ENCODE results near the gene RAD23B.
"Not testable (repeated sequence)": the region's sequence is repeated elsewhere in the genome, so short reads cannot be mapped to it uniquely, and the experiment has no call there.

The RAD23B gene

DNA sequence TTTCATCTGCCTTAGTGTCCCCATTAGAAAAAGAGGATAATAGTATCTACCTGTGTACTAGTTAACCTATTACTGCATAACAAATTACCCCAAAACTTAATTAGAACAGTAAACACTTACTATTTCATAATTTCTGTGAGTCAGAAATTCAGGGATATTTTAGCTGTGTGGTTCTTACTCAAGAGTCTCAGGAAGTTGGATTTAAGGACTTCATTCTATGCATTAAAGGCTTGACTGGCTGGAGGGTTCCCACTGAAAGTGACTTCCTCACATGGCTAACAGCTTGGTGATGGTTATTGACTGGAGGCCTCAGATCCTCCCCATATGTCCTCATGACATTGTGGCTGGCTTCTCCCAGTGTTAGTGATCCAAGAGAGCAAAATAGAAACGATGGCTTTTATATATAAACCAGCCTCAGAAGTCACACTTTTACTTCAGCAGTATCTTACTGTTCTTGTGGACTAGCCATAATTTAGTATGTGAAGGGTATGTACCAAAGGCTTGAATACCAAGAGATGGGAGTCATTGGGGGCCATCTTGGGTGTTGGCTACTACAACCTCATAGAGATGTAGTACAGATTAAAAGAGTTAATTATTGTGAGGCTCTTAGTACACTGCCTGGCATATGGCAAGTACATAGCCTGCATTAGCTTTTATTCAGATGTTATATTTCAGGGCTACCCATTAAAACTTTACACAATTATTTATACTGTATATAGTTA lies 9.9 kb downstream of the RAD23B start:
- no peak for DNase-seq (ENCODE audit: low read depth)
- TF ChIP-seq, protein P1, sequence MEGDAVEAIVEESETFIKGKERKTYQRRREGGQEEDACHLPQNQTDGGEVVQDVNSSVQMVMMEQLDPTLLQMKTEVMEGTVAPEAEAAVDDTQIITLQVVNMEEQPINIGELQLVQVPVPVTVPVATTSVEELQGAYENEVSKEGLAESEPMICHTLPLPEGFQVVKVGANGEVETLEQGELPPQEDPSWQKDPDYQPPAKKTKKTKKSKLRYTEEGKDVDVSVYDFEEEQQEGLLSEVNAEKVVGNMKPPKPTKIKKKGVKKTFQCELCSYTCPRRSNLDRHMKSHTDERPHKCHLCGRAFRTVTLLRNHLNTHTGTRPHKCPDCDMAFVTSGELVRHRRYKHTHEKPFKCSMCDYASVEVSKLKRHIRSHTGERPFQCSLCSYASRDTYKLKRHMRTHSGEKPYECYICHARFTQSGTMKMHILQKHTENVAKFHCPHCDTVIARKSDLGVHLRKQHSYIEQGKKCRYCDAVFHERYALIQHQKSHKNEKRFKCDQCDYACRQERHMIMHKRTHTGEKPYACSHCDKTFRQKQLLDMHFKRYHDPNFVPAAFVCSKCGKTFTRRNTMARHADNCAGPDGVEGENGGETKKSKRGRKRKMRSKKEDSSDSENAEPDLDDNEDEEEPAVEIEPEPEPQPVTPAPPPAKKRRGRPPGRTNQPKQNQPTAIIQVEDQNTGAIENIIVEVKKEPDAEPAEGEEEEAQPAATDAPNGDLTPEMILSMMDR (conservative IDR thresholded peaks at IDR 0.05; ENCODE audit: low read length) = no peak
- no peak overlapping the region for H3K4me3 ChIP-seq (ENCODE audit: low read length)

DNA sequence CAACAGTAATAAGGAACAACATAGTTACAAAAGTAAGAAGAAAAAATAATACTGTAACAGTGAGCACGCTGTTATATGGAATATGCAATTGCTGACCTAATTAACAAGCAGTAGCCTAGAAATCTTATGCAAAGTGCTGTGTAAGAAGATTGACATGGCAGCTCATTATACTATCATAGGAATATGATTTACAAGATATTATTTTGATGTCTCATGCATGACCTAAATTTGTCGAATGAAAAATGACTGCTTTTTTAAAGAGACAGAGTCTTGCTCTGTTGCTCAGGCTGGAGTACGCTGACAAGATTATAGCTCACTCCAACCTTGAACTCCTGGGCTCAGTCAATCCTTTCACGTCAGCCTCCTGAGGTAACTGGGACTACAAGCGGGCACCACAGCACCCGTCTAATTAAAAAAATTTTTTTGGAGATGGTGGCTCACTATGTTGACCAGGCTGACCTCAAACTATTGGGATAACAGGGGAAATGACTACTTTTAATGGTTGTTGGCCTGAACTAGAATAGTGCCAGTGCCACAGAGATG lies 10.5 kb downstream of the RAD23B start:
- TF ChIP-seq, protein P1 (conservative IDR thresholded peaks at IDR 0.05; ENCODE audit: low read length) = no peak
- H3K4me3 ChIP-seq (ENCODE audit: low read length) = no peak overlapping the region
- no peak for DNase-seq (ENCODE audit: low read depth)

DNA sequence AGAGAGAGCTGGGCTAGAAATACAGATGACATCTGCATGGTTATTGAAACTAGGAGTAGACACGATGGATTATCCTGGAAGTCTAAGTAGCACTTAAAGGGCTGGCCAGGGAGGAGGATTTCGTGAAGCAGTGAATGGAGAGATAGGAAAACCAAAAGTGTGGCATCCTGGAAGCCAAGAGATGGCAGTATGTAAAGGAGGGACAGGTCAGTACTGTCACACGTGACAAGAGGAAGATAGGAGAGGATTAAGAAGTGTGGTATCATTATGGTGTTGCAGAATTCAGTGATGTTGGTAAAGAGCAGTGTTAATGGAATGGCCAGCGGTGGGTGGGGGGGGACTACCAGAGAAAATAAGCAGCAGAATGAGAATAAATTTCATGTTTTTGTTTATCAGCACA lies 11.7 kb downstream of the RAD23B start:
- TF ChIP-seq, protein P1 (conservative IDR thresholded peaks at IDR 0.05; ENCODE audit: low read length) = no peak
- no peak overlapping the region for H3K4me3 ChIP-seq (ENCODE audit: low read length)
- no peak for DNase-seq (ENCODE audit: low read depth)

DNA sequence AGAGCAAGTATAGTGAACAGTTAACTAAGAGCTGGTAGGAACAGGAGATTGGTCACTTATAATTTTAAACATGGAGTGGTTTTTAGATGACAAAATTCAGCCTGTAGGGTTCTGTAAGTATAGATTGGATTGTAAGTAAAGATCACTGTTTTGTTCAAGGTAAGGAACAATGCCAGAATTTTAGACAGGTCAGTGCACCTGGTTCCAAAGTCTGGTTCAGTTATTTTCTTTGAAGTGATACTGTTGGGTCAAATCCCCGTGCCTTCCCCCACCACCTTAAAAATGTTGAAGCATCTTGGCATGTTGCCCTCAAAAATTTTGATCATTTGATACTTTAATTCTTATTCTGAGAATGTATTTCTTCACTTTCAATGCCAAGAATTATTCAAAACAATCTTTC lies 12.9 kb downstream of the RAD23B start:
- TF ChIP-seq, protein P1 (conservative IDR thresholded peaks at IDR 0.05; ENCODE audit: low read length) = no peak
- DNase-seq (ENCODE audit: low read depth) = no peak

DNA sequence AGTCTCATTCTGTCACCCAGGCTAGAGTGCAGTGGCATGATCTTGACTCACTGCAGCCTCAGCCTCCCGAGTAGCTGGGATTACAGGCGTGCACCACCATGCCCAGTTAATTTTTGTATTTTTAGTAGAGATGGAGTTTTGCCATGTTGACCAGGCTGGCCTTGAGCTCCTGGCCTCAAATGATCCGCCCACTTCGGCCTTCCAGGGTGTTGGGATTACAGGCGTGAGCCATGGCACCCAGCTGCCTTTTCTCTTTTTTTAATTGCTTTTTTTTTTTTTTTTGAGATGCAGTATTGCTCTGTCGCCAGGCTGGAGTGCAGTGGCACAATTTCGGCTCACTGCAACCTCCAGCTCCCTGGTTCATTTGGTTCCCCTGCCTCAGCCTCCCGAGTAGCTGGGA lies 13.5 kb downstream of the RAD23B start:
- not testable (repeated sequence) for H3K4me3 ChIP-seq (ENCODE audit: low read length); DNase-seq (ENCODE audit: low read depth)

More for the DNA sequence above, 12.9 kb downstream of the RAD23B start:
- no peak overlapping the region for H3K4me3 ChIP-seq (ENCODE audit: low read length)

DNA sequence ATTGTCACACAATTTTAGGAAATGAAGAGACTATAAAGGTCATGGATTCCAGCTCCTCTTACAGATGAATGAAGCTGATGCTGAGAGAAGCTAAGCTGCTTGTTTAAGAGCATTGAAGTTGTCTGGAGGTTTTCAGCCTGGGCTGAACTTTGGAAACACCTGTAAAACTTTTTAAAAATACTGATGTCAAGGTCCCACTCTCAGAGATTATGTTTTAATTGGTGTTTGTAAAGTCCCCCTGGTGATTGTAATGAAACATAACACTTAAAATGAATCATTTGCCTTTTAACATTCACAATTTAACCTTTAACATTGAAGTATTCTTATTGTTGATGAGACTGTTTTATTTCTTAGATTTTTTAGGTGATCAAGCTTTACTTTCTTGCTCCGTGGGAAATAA lies 16.4 kb downstream of the RAD23B start:
- TF ChIP-seq, protein P1 (conservative IDR thresholded peaks at IDR 0.05; ENCODE audit: low read length) = peak; percentile 33; the same call in 1 of the 2 replicates
- no peak for DNase-seq (ENCODE audit: low read depth)
- H3K4me3 ChIP-seq (ENCODE audit: low read length) = no peak overlapping the region

DNA sequence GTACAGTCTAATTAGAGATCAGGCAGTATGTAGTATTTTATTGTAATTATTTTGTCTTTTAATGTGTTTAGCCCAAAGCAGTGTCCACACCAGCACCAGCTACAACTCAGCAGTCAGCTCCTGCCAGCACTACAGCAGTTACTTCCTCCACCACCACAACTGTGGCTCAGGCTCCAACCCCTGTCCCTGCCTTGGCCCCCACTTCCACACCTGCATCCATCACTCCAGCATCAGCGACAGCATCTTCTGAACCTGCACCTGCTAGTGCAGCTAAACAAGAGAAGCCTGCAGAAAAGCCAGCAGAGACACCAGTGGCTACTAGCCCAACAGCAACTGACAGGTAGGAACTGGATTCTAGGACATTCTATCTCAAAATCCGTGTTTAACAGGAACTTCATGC lies 23.2 kb downstream of the RAD23B start:
- DNase-seq (ENCODE audit: low read depth) = no peak
- no peak overlapping the region for H3K4me3 ChIP-seq (ENCODE audit: low read length)
- TF ChIP-seq, protein P1 (conservative IDR thresholded peaks at IDR 0.05; ENCODE audit: low read length) = no peak
